Measurements from ENCODE around the gene RAB11A.

The RAB11A gene

GRCh38 chr15:65868546-65869125 lies 655 bp upstream of the RAB11A start:
- no peak for TF ChIP-seq CTCF (conservative IDR thresholded peaks at IDR 0.05)
- H3K27ac ChIP-seq, result peak overlapping the region; percentile 100

GRCh38 chr15:65869954-65870871 lies 922 bp downstream of the RAB11A start:
- H3K27ac ChIP-seq, result peak overlapping the region; percentile 100
- TF ChIP-seq CTCF (conservative IDR thresholded peaks at IDR 0.05), result no peak

GRCh38 chr15:65870889-65871533 lies 1.7 kb downstream of the RAB11A start:
- peak overlapping the region; percentile 100 for H3K27ac ChIP-seq
- no peak for TF ChIP-seq CTCF (conservative IDR thresholded peaks at IDR 0.05)

GRCh38 chr15:65871886-65872285 lies 2.6 kb downstream of the RAB11A start:
- peak overlapping the region; percentile 100 for H3K27ac ChIP-seq

GRCh38 chr15:65872596-65872995 lies 3.3 kb downstream of the RAB11A start:
- H3K27ac ChIP-seq, result peak overlapping the region; percentile 100

GRCh38 chr15:65873256-65873655 lies 4.0 kb downstream of the RAB11A start:
- peak overlapping the region; percentile 100 for H3K27ac ChIP-seq
- no peak for TF ChIP-seq CTCF (conservative IDR thresholded peaks at IDR 0.05)

- H3K27ac ChIP-seq, result peak overlapping the region; percentile 100
- no peak for TF ChIP-seq CTCF (conservative IDR thresholded peaks at IDR 0.05)
Measured at GRCh38 chr15:65875458-65875857, 6.2 kb downstream of the RAB11A start.

- no peak overlapping the region for H3K27ac ChIP-seq
- TF ChIP-seq CTCF (conservative IDR thresholded peaks at IDR 0.05), result no peak
Measured at GRCh38 chr15:65877749-65878148, 8.5 kb downstream of the RAB11A start.
